ENCODE data around the gene RMP24.
"Not testable (repeated sequence)": the region's sequence is repeated elsewhere in the genome, so short reads cannot be mapped to it uniquely, and the experiment has no call there.

RMP24 gene

GRCh38 chr18:35999925-36000324 lies 27.4 kb downstream of the RMP24 start:
- no peak overlapping the region for H3K4me3 ChIP-seq
- no peak overlapping the region for H3K9ac ChIP-seq (ENCODE audit: insufficient read length)
- H3K9me3 ChIP-seq (ENCODE audit: low read depth, low read length) = no peaks in the 10 kb centered on the region
- DNase-seq (ENCODE audit: low read depth, low spot score) = no peak
- H3K27ac ChIP-seq = no peak overlapping the region
- H3K36me3 ChIP-seq (ENCODE audit: insufficient read depth, low read length) = no peaks in the 10 kb centered on the region
- no peak for TF ChIP-seq EZH2 (IDR thresholded peaks at IDR 0.05)
- no peak for TF ChIP-seq POLR2AphosphoS5 (IDR thresholded peaks at IDR 0.05; ENCODE audit: borderline replicate concordance, low read depth, low read length)
- no peak for TF ChIP-seq FOXP2 (optimal IDR thresholded peaks at IDR 0.05; ENCODE audit: control extremely low read depth, extremely low read length, insufficient read depth)

- Histone ChIP-seq H3K9ac (ENCODE audit: insufficient read length) (no peak overlapping the region), H3K9me3 (ENCODE audit: low read depth, low read length) (no peaks in the 10 kb centered on the region), H3K36me3 (ENCODE audit: insufficient read depth, low read length) (no peaks in the 10 kb centered on the region), H3K27ac (no peak overlapping the region), H3K4me3 (no peak overlapping the region)
- no peak for DNase-seq (ENCODE audit: low read depth, low spot score)
- TF ChIP-seq EZH2 (IDR thresholded peaks at IDR 0.05) (no peak), POLR2AphosphoS5 (IDR thresholded peaks at IDR 0.05; ENCODE audit: borderline replicate concordance, low read depth, low read length) (no peak), FOXP2 (optimal IDR thresholded peaks at IDR 0.05; ENCODE audit: control extremely low read depth, extremely low read length, insufficient read depth) (no peak)
Observed at GRCh38 chr18:36006997-36007396, 34.5 kb downstream of the RMP24 start.

DNA sequence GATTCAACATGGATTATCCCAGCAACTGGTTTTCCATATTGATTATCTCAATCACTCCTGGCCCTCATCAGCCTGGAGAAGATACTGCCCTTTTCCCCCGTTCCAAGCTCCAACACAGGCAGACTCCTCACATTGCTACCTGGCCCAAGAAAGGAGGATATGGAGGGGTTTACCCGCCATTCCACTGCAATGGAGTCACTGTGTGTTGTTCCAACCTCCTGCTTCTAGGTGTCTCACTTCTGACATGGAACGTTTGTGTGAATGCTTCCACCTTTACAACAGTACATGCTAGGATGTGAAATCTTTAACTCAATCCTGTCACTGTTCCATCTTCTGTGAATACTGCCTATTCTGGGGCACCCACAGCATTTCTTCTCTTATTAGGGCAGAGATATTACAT lies 36.7 kb downstream of the RMP24 start:
- H3K9ac ChIP-seq (ENCODE audit: insufficient read length) = no peak overlapping the region
- no peak overlapping the region for H3K27ac ChIP-seq
- H3K36me3 ChIP-seq (ENCODE audit: insufficient read depth, low read length) = no peaks in the 10 kb centered on the region
- TF ChIP-seq POLR2AphosphoS5 (IDR thresholded peaks at IDR 0.05; ENCODE audit: borderline replicate concordance, low read depth, low read length) (no peak), EZH2 (IDR thresholded peaks at IDR 0.05) (no peak), FOXP2 (optimal IDR thresholded peaks at IDR 0.05; ENCODE audit: control extremely low read depth, extremely low read length, insufficient read depth) (no peak)
- H3K9me3 ChIP-seq (ENCODE audit: low read depth, low read length) = no peaks in the 10 kb centered on the region
- no peak overlapping the region for H3K4me3 ChIP-seq
- no peak for DNase-seq (ENCODE audit: low read depth, low spot score)

DNA sequence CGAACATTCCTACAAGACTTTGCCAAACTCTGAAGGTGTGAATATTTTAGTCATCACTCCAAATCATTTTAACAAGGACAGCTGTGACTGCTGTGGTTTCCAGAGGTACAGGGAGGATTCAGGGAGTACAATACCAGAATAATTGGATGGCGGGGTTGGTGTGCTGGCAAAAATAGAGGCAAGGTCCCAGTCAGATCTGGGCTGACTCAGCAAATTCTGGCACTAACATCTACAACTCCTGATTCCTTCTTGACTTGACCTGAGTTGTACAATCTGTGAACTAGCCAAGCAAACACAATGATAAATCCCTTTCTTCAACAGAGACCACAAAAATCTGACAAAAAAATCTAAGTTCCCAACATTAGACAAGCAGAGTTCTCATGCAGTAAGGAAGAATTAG lies 40.4 kb downstream of the RMP24 start:
- TF ChIP-seq EZH2 (IDR thresholded peaks at IDR 0.05) (no peak), FOXP2 (optimal IDR thresholded peaks at IDR 0.05; ENCODE audit: control extremely low read depth, extremely low read length, insufficient read depth) (no peak), POLR2AphosphoS5 (IDR thresholded peaks at IDR 0.05; ENCODE audit: borderline replicate concordance, low read depth, low read length) (no peak)
- DNase-seq (ENCODE audit: low read depth, low spot score) = no peak
- Histone ChIP-seq H3K36me3 (ENCODE audit: insufficient read depth, low read length) (no peaks in the 10 kb centered on the region), H3K27ac (no peak overlapping the region), H3K9ac (ENCODE audit: insufficient read length) (no peak overlapping the region), H3K4me3 (no peak overlapping the region), H3K9me3 (ENCODE audit: low read depth, low read length) (no peaks in the 10 kb centered on the region)

GRCh38 chr18:36015629-36016028 lies 43.1 kb downstream of the RMP24 start:
- Histone ChIP-seq H3K36me3 (ENCODE audit: insufficient read depth, low read length) (no peaks in the 10 kb centered on the region), H3K4me3 (no peak overlapping the region), H3K9ac (ENCODE audit: insufficient read length) (no peak overlapping the region), H3K27ac (no peak overlapping the region), H3K9me3 (ENCODE audit: low read depth, low read length) (no peaks in the 10 kb centered on the region)
- TF ChIP-seq FOXP2 (optimal IDR thresholded peaks at IDR 0.05; ENCODE audit: control extremely low read depth, extremely low read length, insufficient read depth) = no peak
- no peak for TF ChIP-seq EZH2 (IDR thresholded peaks at IDR 0.05)
- TF ChIP-seq POLR2AphosphoS5 (IDR thresholded peaks at IDR 0.05; ENCODE audit: borderline replicate concordance, low read depth, low read length) = no peak
- DNase-seq (ENCODE audit: low read depth, low spot score) = no peak

- Histone ChIP-seq H3K4me3 (no peak overlapping the region), H3K9me3 (ENCODE audit: low read depth, low read length) (no peaks in the 10 kb centered on the region), H3K36me3 (ENCODE audit: insufficient read depth, low read length) (no peaks in the 10 kb centered on the region), H3K27ac (peak overlapping the region; percentile 71; the same call in 1 of the 2 replicates), H3K9ac (ENCODE audit: insufficient read length) (peak overlapping the region; percentile 49)
- TF ChIP-seq POLR2AphosphoS5 (IDR thresholded peaks at IDR 0.05; ENCODE audit: borderline replicate concordance, low read depth, low read length) = no peak
- TF ChIP-seq EZH2 (IDR thresholded peaks at IDR 0.05) = no peak
- TF ChIP-seq FOXP2 (optimal IDR thresholded peaks at IDR 0.05; ENCODE audit: control extremely low read depth, extremely low read length, insufficient read depth) = no peak
- no peak for DNase-seq (ENCODE audit: low read depth, low spot score)
Observed at GRCh38 chr18:36017232-36017631, 44.8 kb downstream of the RMP24 start.

- DNase-seq (ENCODE audit: low read depth, low spot score) = no peak
- Histone ChIP-seq H3K4me3 (no peak overlapping the region), H3K9me3 (ENCODE audit: low read depth, low read length) (no peaks in the 10 kb centered on the region), H3K36me3 (ENCODE audit: insufficient read depth, low read length) (peaks cover 17% of the 10 kb centered on the region), H3K9ac (ENCODE audit: insufficient read length) (no peak overlapping the region), H3K27ac (no peak overlapping the region)
- TF ChIP-seq FOXP2 (optimal IDR thresholded peaks at IDR 0.05; ENCODE audit: control extremely low read depth, extremely low read length, insufficient read depth) (no peak), POLR2AphosphoS5 (IDR thresholded peaks at IDR 0.05; ENCODE audit: borderline replicate concordance, low read depth, low read length) (no peak), EZH2 (IDR thresholded peaks at IDR 0.05) (no peak)
Observed at GRCh38 chr18:36020174-36020711, 47.8 kb downstream of the RMP24 start.

GRCh38 chr18:36023336-36023735 lies 50.9 kb downstream of the RMP24 start:
- TF ChIP-seq POLR2AphosphoS5 (IDR thresholded peaks at IDR 0.05; ENCODE audit: borderline replicate concordance, low read depth, low read length) (no peak), EZH2 (IDR thresholded peaks at IDR 0.05) (no peak), FOXP2 (optimal IDR thresholded peaks at IDR 0.05; ENCODE audit: control extremely low read depth, extremely low read length, insufficient read depth) (no peak)
- Histone ChIP-seq H3K9me3 (ENCODE audit: low read depth, low read length) (no peaks in the 10 kb centered on the region), H3K27ac (no peak overlapping the region), H3K36me3 (ENCODE audit: insufficient read depth, low read length) (peaks cover 40% of the 10 kb centered on the region), H3K9ac (ENCODE audit: insufficient read length) (no peak overlapping the region), H3K4me3 (no peak overlapping the region)
- DNase-seq (ENCODE audit: low read depth, low spot score) = no peak

DNA sequence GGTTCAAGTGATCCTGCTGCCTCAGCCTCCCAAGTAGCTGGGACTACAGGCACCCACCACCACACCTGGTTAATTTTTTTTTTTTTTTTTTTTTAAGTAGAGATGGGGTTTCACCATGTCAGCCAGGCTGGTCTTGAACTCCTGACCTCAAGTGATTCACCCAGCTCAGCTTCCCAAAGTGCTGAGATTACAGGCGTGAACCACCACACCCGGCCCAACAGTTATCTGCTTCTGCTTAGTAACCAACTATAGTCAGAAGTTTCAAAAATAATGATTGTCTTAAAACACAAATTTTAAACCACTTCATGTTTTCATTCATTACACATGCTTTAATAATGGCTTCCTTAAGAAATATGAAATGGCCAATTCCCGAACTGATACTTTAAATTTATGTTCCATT lies 51.8 kb downstream of the RMP24 start:
- not testable (repeated sequence) for H3K4me3 ChIP-seq; DNase-seq (ENCODE audit: low read depth, low spot score); H3K9me3 ChIP-seq (ENCODE audit: low read depth, low read length); H3K27ac ChIP-seq; H3K9ac ChIP-seq (ENCODE audit: insufficient read length)
- peaks cover 45% of the 10 kb centered on the region for H3K36me3 ChIP-seq (ENCODE audit: insufficient read depth, low read length)
